Eye (tissue), 1 donor: ENCODE data around the gene H1-8.

ENCODE experiments used
- DNase-seq: peaks from one replicate; pipeline ENCODE4 v3.0.0-alpha.2; 2015

The H1-8 gene

GRCh38 chr3:129557548-129557894, 14.5 kb downstream of the H1-8 start:
- no peak for DNase-seq

- no peak for DNase-seq
Measured at GRCh38 chr3:129558081-129558771, 15.3 kb downstream of the H1-8 start.

GRCh38 chr3:129558772-129559564, 16.0 kb downstream of the H1-8 start:
- peak; percentile 33 for DNase-seq

GRCh38 chr3:129559565-129560079, 16.6 kb downstream of the H1-8 start:
- no peak for DNase-seq

GRCh38 chr3:129560269-129560787, 17.4 kb downstream of the H1-8 start:
- DNase-seq, result peak; percentile 45

- peak; percentile 75 for DNase-seq
Measured at GRCh38 chr3:129560911-129561594, 18.1 kb downstream of the H1-8 start.

GRCh38 chr3:129561619-129562248, 18.8 kb downstream of the H1-8 start:
- DNase-seq, result no peak

- DNase-seq, result no peak
Measured at GRCh38 chr3:129562803-129563202, 19.8 kb downstream of the H1-8 start.

GRCh38 chr3:129563332-129563731, 20.4 kb downstream of the H1-8 start:
- DNase-seq, result no peak

GRCh38 chr3:129563850-129564535, 21.0 kb downstream of the H1-8 start:
- DNase-seq, result no peak

- DNase-seq, result no peak
Measured at GRCh38 chr3:129564981-129565644, 22.1 kb downstream of the H1-8 start.

- DNase-seq, result no peak
Measured at GRCh38 chr3:129565902-129566301, 22.9 kb downstream of the H1-8 start.

- DNase-seq, result peak; percentile 33
Measured at GRCh38 chr3:129567176-129567705, 24.3 kb downstream of the H1-8 start.

- DNase-seq, result no peak
Measured at GRCh38 chr3:129567939-129568338, 25.0 kb downstream of the H1-8 start.

GRCh38 chr3:129569856-129570255, 26.9 kb downstream of the H1-8 start:
- no peak for DNase-seq

- DNase-seq, result no peak
Measured at GRCh38 chr3:129571605-129572547, 28.9 kb downstream of the H1-8 start.

GRCh38 chr3:129572603-129573002, 29.6 kb downstream of the H1-8 start:
- no peak for DNase-seq

- no peak for DNase-seq
Measured at GRCh38 chr3:129573493-129573892, 30.5 kb downstream of the H1-8 start.

GRCh38 chr3:129574206-129574605, 31.2 kb downstream of the H1-8 start:
- DNase-seq, result no peak
